ENCODE measurements around the gene KLK2.

GRCh38 chr19:50831026-50831396, 42.2 kb upstream of the KLK2 start:
- no peak for TF ChIP-seq POLR2A (IDR thresholded peaks at IDR 0.05; ENCODE audit: low read length)
- no peak for TF ChIP-seq GATA1 (IDR thresholded peaks at IDR 0.05; ENCODE audit: low read depth, low read length)
